Activated CD4-positive, alpha-beta T cell treated with anti-CD3 and anti-CD28 coated beads for 4 hours (primary cell): ENCODE measurements around the gene RSPO1.
A peak's percentile ranks its signal among the peaks of the same experiment; 100 is the strongest.
"Not testable (repeated sequence)": the region's sequence is repeated elsewhere in the genome, so short reads cannot be mapped to it uniquely, and the experiment has no call there.

Source experiments
- DNase-seq, 2 donors: peaks; one replicate each; pipeline ENCODE4 v3.0.0-alpha.2; 2020

The RSPO1 gene, protein sequence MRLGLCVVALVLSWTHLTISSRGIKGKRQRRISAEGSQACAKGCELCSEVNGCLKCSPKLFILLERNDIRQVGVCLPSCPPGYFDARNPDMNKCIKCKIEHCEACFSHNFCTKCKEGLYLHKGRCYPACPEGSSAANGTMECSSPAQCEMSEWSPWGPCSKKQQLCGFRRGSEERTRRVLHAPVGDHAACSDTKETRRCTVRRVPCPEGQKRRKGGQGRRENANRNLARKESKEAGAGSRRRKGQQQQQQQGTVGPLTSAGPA

DNA sequence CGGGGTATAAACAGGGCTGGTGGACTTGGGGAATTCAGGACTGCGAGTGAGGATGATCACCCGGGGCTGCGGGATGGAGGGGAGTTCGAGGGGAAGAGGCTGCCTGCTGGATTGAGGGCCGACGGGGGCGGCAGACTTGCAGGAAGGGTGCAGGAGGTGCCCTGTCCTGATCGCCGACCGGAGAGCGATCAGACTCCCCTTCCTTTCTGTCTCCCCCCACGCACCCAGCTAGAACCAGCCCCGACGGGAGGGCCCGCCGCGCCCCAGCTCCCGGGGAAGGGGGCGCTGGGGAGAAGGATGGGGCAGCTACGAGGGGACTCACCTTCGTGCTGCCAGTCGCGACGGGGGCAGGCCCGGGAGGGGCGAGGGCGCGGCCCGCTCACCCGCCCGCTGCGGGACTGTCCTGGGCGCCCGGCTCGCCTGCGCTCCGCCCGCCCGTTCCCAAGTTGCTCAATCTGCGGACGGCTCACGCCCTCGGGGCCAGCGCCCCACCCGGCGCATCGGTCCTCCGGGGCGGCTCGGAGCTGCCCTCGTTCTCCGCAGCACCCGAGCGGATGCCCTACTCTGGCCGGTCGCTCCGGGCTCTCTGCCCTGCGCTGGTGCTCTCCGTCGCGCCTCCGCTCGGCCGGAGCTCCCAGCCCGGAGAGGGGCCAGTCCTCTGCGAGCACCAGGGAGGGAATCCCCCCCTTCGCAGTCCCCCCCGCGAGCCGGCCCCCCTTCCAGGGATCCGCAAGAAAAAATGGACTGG lies at the start of gene RSPO1:
Gene RSPO1, minus strand, starts transcription at position 649 of the 748 bp plus-strand sequence. CDS start 5,231 bp downstream, outside the sequence.
- DNase-seq, result no peak

DNA sequence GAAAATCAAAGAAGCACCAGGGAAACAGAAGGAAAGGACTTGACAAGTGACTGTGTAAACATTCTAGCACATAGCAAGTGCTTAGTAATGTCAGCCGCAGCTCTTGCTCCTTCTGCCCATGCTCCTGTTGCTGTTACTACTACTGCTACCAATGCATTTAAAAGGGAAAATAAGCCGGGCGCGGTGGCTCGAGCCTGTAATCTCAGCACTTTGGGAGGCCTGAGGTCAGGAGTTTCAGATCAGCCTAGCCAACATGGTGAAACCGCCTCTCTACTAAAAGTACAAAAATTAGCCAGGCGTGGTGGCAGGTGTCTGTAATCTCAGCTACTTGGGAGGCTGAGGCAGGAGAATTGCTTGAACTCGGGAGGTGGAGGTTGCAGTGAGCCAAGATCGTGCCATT lies 49.5 kb upstream of the RSPO1 start:
- not testable (repeated sequence) for DNase-seq

DNA sequence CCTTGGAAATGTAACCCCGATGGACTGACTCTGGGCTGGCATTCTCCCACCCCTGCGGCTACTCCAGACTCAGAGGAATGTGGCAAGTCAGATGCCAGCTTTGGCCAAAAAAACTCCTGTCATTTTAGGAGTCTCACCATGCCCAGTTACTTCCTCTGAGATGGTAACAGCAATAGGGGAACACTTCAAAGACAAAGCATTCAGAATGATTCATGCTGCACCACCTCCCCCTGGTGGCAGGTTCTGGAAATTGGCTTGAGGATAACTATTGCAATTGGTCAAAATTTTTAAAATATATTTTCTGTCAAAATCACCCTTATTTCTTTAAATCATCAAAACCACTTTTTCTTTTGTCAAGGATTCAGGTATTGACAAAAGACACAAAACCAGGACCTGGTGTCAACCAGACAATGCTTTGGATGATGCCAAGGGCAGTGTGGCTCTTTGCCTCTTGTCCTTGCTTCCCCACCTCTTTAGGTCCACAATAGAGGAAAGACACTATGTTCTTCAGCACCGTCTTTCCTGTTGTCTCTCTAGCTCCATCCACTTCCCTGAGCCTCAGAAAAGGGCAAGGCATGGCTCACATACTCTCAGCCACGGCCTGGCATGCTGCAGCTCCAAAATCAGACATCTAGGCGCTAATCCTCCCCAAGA lies 47.8 kb upstream of the RSPO1 start:
- peak; percentile 66 to 81 for DNase-seq

DNA sequence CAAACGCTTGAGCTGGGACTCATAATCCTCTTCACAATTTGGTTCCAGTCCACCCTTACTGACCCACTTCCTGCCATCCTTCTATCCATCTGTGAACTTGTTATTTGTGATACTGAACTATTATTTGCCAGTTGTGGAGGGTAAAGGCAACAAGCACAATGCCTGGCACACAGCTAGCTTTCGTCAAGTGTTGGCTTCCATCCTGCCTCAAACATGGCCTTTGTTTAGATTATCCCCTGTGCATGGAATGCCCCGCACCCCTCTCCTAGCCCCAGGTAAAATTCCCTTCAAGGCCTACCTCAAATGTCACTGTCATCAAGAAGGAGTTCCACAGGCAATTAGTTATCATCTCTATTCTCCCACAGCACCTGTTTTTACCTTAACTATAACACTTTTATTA lies 46.2 kb upstream of the RSPO1 start:
- DNase-seq, result no peak

DNA sequence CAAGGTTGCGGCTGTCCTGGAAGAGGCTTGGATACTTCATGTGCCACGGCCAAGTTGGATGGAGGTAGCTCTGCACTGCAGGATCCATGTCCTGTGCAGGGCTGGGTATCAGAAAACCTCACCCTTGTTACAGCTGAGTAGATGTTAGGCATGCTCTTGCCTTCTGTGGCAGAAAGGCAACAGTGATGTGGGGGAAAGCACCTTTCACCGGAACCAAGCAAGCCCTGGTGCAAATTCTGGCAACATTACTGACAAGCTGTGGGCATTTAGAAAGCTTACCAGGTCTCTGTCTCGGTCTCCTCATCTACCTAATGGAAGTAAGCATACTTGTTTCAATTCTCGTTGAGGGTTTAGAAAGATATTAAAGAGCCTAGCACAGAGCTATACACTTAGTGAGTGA lies 43.1 kb upstream of the RSPO1 start:
- DNase-seq, result no peak

DNA sequence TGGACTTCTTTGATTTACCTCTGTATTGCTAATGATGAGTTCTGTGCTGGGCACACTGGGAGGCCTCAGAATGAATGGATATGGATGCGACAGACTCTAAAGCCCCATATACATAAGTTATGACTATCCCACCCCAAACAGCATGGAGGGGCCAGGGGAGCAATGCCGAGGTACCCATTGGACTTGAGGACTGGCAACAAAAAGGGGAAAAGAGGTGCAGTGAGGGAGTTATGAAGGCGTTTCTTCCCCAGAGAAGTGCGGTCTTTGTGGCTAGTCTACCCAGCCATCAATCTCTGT lies 42.4 kb upstream of the RSPO1 start:
- DNase-seq, result no peak

DNA sequence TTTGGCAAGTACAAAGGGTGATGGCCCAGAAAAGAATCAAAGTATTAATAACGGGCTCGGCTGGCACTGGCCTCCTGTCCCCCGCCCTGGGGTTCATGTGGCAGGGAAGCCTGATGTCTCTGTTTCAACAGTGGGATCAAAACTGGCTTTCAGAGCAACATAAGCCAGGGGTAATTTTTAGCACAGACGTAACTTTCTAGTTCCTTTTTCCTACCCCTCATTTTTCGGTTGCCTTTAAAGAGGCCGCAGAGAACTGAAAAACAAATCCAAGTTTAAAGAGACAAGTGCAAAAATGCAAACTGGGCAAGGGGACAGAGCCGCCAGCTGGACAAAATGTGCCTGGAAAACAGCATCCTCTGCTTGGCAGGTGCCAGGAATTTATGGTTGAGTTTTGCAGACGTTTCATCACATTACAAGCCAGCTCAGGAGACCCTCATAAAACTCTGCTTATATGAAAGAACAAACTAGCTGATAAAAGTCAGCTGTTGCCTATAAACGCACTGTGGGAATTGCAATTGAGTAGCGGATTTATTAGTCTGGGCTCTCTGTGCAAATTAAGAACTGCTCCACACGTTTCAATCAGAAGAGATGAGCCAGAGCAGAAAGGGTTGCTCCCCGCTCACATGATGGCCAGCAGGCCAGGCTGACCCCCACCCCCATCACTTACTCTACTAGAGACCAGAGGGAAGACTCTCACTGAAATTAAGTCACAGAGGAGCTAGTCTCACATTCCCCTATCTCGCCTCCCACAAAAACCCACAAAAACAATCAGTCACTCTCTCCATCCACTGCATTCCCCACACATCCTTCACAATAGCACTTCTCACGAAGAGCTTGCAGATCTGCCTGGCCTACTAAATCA lies 41.8 kb upstream of the RSPO1 start:
- DNase-seq, result no peak

DNA sequence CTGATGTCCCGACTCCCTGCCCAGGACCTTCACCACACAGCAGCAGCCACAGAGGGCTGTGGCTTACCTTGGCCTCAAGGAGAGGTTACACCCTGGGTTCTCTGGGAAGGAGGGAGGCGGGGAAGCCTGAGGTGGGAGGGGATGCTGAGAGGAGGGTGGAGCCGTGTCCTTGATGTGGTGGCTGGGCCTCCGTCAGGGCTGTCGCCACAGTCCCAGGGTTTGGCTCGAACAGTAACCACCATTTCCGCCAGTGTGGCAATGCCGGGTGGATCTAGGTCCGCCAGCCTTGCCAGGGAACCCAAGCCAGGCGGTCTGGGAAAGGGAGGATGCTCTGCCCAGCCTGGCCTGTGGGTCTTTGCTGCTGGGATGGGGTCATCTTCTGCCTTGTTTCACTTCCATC lies 39.2 kb upstream of the RSPO1 start:
- peak; percentile 30 to 33 for DNase-seq

DNA sequence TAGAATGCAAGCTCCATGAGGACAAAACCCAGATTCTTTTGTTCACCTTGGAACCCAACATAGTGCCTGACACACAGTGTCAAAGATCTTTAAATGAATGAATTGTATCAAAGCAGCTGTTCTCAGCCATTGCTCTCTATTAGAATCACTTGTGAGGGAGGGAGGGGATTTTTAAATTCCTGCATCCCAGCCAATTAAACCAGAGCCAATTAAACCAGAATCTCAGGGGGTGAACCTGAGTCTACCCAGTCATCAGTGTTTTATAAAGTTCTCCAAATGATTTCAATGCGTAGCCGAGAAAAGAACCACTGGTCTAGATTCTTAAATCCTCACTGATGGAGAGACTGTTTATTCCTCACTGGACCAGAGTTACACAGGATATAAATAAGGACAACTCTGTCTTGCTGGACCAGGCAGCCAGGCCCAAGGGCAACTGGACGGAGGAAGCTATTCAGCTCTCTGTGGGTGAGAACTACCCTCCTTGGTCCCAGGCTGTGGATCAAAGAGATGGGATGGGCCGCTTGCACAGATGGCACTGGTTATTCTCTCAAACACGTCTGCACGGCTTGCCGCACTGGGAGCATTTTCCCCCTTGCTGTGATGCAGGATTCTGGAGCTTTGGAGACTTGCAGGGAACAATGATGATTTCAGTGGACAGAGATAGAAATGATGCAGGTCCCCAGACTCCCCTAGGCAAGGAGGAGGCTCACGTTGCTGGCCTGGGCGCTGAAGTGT lies 37.6 kb upstream of the RSPO1 start:
- DNase-seq, result no peak

DNA sequence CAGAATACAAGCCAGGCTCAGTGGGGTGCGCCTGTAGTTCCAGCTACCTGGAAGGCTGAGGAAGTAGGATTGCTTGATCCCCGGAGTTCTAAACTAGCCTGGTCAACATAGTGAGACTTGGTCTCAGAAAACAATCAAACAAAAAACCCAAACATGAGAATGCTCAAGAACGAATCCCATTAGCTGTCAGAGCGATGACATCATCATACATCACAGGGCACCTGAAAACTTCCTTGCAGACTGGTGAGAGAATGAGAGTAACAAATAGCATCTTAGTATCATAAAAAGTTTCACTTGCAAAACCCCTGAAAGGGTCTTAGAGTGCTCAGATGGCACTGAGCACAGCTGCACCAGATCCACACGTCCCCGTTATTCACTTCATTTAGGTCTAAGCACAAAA lies 36.6 kb upstream of the RSPO1 start:
- no peak for DNase-seq

DNA sequence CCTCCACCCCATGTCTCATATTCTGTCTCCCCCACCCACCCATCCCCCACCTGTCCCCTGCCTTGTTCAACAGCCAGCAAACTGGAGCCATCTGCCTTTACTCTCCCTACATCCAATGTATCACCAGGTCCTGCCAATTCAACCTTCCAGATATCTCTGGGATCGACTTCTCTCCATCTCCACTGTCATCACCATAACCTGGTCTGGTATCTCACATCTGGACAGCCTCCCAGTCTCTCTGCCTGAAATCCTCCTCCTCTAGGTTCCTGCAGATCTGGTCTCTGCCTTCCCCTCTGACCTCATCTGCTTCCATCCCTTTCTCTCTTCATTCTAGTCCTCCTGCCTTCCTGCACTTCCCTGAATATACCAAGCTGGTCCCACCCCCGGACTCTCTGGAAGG lies 35.4 kb upstream of the RSPO1 start:
- no peak for DNase-seq

DNA sequence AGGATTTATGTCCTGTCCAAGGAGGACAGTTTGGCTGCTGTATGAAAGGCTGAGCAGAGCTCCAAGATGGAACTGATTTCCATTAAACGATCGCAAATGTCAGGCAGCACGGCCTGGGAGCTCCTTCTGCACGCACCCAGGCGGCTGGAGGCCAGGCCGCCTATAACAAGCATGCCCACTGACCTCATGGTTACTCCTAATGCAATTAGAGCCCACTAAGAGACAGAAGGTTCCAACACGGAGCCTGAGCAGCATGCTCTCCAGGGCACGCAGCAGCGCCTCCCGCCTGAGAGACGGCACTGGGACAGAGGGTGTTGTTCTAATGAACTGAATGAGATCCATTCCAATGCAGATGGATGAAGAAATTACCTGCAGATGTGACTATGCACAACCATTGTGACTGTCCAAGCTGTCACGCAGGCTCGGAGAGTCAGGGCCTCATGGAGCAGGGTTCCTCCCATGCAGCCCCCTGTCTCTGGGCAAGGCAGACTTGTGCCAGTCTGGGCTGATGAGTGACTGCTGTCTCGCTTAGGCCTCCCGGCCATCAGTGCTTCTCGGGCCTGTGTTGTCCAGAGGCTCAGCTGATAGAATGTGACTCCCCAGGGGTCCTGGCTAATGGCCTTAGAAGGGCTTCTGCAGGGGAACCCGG lies 32.5 kb upstream of the RSPO1 start:
- no peak for DNase-seq

DNA sequence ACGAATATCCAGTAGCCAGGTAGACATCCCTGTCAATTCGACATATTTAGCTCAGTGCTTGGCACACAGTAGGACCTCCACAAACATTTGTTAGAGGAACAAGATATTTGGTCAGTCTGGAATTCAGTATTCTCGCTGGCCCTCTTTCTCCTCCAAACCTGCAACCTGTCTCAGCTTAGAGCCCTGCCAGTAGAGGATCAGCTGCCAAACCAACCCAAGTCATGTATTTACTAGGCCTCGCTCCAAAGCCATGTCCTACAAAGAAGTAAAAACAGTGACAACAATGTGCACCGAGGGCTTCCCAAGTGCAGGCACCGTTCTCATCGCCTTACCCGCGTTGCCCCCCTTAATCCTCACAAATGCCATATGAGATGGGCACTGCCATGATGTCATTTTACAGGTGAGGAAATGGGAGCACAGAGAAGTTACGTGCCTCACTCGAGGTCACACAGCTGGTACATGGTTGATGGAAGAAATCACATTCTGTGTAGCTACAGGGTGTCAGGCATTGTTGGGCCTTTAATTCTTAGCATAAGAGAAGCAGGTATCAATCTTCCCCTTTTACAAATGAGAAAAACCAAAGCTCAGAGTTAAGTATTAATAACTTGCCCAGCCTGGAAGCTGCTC lies 31.7 kb upstream of the RSPO1 start:
- DNase-seq, result no peak

DNA sequence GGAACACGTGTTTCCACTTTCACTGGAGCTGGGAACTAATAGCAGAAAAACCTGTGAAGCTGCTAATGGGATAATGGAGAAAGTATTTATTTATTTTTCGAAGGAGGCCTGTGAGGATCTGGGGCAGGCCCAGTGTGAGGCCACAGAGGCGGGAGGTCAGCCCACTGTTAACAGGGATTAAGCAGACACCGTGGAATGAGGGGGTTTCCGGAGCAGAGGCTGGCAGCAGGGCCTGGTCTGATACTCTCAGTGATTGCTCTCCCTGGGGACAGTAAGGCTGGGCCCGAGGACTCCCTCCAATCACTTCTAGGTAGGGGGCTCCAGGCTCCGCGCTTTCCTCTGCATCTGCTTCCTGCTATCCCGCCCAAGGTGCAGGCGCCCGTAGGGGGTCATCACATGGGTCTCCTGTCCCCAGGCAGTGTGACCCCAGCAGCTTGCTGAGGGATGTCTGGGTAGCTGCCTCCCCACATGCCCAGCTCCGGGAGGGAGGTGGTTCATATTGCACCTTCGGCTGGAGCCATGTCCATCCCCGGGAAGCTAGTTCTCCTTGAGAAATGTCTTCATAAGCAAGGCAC lies 28.8 kb upstream of the RSPO1 start:
- DNase-seq, result no peak

DNA sequence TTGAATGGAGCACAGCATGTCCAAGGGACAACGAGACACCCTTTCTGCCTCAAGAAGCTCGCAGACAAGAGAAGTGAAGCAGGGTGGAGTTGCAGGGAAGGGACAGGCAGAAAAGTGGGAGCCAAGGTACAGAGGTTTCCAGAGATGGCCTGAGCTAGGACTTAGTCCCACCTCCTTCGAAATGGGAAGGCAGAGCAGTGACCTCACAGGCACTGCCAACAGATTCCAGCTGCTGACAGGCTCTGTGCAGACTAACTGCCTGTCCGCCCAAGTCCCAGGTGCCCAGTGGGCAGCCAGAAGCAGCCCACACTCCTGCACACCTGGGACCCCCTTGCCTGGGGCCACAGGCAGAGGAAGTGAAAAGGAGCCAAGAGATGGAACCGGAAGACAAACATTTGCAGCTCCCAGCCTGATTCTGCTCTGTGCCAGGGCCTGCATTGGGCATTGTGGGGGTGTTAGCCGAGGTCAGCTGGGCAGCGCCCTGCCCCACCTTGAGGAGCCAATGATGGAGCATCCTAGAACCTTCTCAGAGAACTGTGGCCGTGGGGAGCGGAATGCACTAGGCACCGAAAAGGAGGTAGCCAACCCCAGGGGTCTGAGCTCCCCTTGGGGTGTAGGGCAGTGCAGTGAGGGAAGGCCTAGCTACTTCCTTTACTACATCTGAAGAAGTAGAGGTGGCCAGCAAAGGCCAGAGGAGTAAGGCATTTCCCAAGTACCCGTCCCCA lies 27.5 kb upstream of the RSPO1 start:
- no peak for DNase-seq

DNA sequence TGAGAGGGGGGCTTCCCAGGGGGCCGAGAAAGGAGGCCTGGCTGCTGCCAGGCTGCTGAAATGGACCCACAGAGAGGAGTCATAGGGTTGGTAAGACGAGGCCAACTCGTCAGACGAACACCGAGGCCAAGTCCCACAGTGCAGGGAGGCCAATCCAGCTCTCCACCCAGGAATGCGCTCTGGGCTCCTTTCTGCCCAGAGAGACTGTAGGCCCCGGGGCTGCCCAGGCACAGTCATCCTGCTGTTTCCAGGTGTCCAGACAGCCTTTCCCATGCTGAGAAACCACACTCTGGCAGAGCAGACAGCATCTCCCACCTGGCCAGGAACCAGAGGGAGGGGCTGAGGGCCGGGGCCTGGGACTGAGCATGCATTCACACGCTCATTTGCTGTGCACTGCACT lies 26.7 kb upstream of the RSPO1 start:
- DNase-seq, result no peak

DNA sequence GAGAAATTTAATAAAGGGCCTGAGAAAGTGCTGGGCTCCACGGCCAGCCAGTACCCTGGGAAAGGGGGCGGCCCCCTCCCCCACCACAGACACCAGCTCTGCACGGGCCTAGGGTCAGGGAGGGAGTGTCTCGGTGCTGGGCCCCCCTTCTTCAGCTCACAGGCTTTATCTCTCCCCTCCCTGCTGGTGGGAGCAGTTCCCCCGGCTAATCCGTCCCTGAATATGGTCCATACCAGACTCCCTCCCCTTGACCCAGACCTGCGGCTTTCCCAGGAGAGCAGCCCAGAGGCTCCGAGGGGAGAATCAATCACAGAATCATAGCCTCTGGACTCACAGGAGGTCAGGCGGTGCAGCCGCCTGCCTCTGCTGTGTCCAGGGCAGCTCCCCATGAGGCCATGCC lies 26.0 kb upstream of the RSPO1 start:
- no peak for DNase-seq

DNA sequence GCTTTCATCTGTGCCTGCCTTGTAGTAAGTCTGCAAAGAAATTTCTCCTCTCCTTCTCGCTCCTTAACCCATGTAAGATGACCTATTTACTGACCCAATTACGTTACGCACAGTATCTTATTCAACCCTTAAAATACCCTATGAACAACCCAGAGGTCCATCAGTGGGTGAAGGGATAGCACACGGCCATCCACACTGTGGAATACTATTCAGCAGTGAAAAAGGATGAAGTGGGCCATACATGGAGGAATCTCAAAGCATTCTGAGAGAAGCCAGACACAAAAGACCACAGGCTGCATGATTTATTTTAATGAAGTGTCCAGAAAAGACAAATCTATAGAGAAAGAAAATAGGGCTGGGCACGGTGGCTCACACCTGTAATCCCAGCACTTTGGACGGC lies 23.8 kb upstream of the RSPO1 start:
- no peak for DNase-seq

DNA sequence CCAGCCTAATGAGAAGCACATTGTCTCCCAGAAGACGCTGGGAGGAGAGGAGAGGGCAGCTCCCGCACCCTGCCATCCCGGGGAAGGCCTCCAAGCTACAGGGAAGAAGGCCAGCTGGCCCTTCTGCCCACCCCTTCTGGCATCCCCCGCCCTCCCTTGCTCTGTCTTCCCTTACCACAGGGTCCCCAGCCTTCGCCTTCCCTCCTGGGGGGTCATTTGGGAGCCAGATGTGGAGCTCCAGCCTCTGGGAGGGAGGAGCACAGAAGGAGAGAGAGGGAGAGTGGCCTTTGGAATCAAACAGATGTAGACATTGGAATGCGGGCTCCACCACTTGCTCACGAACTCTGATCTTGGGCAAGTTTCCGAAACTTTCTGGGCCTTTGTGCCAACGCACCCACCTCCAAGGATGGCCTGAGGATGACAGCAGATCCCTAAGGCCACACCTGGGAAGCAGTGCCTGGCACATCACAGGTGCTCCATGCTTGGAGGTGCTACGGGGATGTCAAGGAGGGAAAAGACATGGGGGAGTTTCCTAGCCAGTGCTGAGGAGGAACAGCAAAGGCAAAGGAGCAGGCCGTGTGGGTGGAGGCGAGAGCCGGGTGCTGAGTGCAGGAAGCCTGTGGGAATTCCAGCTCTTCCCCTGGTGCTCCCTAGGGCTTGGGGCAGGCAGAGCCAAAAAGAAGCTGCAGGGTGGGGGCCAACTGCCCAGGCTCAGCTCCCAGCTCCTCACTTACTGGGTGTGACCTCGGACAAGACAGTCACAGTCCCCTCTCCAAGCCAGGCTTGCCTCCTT lies 23.1 kb upstream of the RSPO1 start:
- no peak for DNase-seq

DNA sequence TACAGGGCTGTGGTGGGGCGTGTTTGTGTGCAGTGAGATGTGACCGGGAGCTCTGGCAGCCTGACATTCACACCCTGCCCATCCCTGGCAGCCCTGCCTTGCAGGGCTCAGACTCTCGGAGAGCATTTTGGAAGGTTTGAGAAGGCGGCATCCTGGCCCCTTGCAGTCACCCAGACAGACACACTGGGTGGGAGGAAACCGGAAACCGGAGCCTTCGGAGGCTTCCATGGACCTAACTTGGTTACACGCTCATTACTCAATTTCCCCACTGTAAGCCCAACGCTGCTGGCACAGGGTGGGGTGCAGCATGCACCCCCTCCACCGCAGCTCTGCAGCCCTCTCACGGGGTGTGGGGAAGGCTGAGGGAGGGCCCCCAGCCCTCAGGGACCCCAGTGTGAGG lies 22.2 kb upstream of the RSPO1 start:
- DNase-seq, result no peak
